GM19328 (cell line): ENCODE data around the gene BICD2.

Source experiments
- ATAC-seq: cut with Tn5 transposase; IDR thresholded peaks from one replicate; pipeline ENCODE4 v1.9.1; 2021; ENCODE audit warnings: mild to moderate bottlenecking, moderate library complexity; ENCODE audit not compliant: unreplicated experiment

The BICD2 gene

DNA sequence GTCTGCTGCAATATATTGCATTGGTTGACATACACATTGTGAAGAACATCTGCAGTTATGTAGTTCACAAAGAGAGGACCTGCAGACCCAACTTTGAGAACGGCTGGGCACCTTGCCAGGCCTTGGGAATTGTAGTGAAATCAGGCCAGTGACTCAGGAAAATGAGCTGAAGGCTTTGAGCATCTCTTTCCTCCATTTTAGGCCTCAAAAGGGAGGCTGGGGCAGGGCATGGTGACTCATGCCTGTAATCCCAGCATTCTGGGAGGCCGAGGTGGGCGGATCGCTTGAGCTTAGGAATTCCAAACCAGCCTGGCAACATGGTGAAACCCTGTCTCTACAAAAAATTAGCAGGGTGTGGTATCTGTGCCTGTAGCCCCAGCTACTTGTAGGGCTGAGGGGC, 93.3 kb downstream of the BICD2 start:
- ATAC-seq: no peak

DNA sequence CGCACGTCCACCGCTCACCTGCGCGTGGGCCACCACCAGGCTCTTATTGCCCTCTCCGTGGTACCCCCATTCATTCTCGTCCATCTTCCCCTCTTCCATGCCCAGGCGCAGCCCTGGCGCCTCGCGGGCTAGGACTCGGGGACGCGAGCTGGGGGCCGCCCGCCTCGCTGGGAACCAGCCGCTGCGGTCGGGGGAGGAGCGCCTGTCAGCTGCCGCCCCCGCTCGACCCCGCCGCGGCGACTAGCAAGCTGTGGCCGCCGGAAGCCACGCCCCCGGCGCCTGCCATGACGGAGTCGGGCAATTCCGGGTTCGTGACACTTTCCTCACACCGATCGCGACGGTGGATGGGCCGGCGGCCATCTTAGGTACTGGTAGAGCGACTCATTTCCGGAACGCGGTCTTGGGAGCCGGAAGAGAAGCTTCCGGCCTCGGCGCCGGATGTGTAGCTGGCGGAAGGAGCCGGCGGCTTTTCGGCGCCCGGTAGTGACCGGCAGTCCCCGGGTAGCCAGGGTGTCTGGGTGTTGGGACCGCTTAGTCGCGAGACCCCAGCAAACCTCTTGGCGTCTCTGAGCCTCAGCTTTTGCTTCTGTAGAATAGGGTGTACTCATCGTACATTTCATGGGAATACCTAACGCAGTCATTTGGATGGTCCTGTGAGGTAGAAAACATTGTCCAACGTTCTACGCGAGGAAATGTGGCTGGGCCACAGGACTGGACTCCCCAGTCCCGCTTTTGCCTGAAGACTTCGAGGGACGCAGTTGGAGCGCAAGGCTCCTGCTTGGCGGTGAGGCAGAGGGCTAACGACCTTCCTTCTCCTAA, 94.5 kb downstream of the BICD2 start, which contains the start of gene IPPK:
Gene IPPK (minus strand): TSS at position 242 of the 819 bp plus-strand sequence. CDS start 143 bp downstream, at position 99.
- ATAC-seq: peak; percentile 93

- no peak for ATAC-seq
Observed at GRCh38 chr9:92669527-92669889, 95.1 kb downstream of the BICD2 start.

DNA sequence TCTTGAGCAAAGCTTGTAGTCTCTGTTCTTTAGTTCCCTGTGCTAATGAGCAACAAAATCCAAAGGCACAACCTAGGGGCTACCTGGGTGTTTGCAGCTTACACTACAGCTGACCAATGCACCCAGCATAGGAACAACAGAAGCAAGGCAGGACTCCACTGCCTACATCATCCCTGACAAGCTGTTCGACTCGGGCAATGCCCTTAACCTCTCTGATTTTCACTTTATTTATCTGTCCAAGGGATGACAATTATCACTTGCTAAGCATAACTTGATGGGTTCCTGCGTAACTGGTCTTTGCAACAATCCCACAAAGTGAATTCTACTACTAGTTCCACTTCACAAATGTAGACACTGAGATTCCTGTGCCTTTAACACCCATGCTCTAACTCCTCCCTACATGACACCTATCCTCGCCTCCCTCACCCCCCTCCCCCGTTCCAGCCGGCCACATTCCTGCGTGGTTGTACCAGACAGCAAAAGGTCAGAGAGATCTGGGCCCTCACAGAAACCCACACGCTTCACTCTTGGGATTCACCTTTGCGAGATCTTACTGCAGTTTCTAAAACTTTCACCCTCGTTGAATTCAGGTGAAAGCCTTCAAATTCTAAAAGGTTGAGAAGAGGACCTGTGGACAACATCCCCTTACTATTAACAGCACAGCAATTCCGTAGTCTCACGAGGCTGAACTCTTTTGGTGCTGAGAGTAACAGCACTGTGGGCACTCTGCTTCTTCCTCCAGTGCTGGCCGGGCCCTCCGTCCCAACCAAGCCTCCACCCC, 95.7 kb downstream of the BICD2 start:
- no peak for ATAC-seq

GRCh38 chr9:92666912-92667532, 97.6 kb downstream of the BICD2 start:
- ATAC-seq: no peak

DNA sequence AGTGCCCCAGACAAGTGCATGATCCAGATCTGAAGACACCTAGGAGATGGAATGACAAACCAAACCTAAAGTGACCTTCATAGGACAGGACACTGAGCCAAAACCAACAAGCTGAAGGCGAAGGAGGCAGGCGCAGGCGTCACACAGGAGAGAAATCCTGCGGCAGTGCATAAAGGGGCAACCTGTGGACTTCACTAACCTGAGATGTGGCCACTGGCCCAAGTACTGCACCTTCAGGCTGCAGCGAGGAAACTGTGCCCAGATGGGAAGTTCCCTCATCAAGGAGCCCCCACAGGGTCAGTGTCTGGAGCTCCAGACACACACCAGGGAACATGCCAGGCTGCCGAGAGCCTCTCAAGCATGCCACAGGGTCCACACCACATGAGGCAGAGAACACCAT, 98.4 kb downstream of the BICD2 start:
- ATAC-seq: no peak

DNA sequence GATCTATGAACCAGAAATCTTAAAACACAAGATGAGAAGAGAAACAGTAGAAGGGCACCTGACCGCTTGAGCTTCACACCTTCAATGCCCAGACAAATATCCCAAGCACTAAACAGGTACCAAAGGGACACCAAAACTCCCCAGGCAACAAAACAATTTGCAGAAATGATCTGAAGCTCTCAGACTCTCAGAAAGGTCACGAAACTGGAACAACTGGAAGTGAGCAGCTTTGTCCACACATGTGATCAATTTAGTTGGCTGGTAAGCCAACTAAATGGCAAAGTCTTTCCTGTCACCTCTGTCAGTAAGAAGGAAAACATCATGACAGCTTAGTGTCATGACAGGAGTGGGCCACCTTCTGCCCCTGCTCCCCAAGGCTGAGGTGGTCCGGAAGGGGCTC, 98.8 kb downstream of the BICD2 start:
- no peak for ATAC-seq

GRCh38 chr9:92664394-92665152, 100.1 kb downstream of the BICD2 start:
- no peak for ATAC-seq

DNA sequence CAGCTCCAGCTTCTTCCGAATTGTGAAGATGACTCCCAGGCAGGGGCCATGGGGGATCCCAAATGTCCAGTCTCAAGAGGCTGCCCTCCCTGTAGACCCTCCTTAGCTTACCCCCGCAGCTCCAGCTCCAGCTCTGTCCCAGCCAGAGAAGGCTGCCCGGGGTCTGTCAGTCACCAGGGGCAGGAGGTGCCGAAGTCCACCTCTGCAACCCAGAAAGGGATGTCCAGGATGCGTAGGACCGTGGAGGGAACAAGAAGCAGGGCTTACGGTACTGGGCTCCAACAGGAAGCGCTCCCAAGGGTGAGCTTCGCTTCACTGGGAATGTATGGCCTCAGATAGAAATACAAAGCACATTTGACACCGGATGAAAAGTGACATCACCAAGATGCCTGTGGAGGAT, 100.7 kb downstream of the BICD2 start:
- no peak for ATAC-seq

DNA sequence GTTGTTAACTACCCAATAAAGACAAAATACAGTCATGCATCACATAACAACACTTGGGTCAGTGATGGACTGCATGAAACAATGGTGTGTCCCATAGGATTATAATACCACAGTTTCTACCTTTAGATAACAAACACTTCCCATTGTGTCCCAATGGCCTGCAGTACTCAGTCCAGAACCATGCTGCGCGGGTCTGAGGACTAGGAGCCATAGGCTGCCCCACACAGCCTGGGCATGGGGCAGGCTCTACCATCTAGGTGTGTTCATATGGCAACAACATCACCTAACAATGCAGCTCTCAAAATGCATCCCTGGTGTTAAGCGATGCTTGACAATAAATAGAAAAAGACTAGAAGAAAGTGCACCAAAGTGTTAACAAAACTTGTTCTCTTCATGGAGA, 101.5 kb downstream of the BICD2 start:
- no peak for ATAC-seq

GRCh38 chr9:92661743-92662142, 102.9 kb downstream of the BICD2 start:
- no peak for ATAC-seq
